A549 (cell line): ENCODE measurements around the gene LPAR1.

Experiments used
- CBX2 ChIP-seq: fragments of 200-600 bp; sonication (generic); IDR thresholded peaks from 2 replicates; pipeline ENCODE4 v1.6.1; 2016; ENCODE audit warnings: low read depth, mild to moderate bottlenecking, borderline replicate concordance
- CHD2 ChIP-seq: fragments of 150-350 bp; IDR thresholded peaks from 2 replicates; pipeline ENCODE4 v1.6.1; 2014; ENCODE audit warnings: low read length; ENCODE audit not compliant: partially characterized antibody
- EP300 ChIP-seq, 2 experiments: fragments of >200 bp; sonication (Bioruptor Twin); formaldehyde crosslinking; IDR thresholded peaks; 2 replicates in 1 of 2; 3 replicates in 1 of 2; pipeline ENCODE4 v1.6.1; 2016 to 2017
- ESRRA ChIP-seq: fragments of 150-350 bp; IDR thresholded peaks from 2 replicates; pipeline ENCODE4 v1.6.1; 2014; ENCODE audit warnings: mild to moderate bottlenecking, low read length, borderline replicate concordance
- GATA3 ChIP-seq: IDR thresholded peaks from 2 replicates; pipeline ENCODE4 v1.6.1; 2012; ENCODE audit warnings: borderline replicate concordance
- HDAC2 ChIP-seq: fragments of 200-600 bp; sonication (generic); IDR thresholded peaks from 2 replicates; pipeline ENCODE4 v1.6.1; 2016
- MAZ ChIP-seq: fragments of 150-350 bp; IDR thresholded peaks from 2 replicates; pipeline ENCODE4 v1.6.1; 2014; ENCODE audit warnings: antibody characterized with exemption, low read depth, low read length, borderline replicate concordance
- PHF8 ChIP-seq: fragments of 200-600 bp; sonication (generic); IDR thresholded peaks from 2 replicates; pipeline ENCODE4 v1.6.1; 2016; ENCODE audit warnings: low read depth, mild to moderate bottlenecking, antibody characterized with exemption, moderate library complexity, borderline replicate concordance
- POLR2A ChIP-seq: IDR thresholded peaks from 2 replicates; pipeline ENCODE4 v1.6.1; 2012; ENCODE audit warnings: mild to moderate bottlenecking, low read length
- RNF2 ChIP-seq: fragments of 200-600 bp; sonication (generic); IDR thresholded peaks from 2 replicates; pipeline ENCODE4 v1.6.1; 2016; ENCODE audit warnings: low read depth, mild to moderate bottlenecking, antibody characterized with exemption, moderate library complexity, borderline replicate concordance
- TFCP2L1 ChIP-seq: fragments of 250-450 bp; sonication (Bioruptor Pico); IDR thresholded peaks from 2 replicates; pipeline ENCODE4 v1.5.0; 2021; ENCODE audit warnings: mild to moderate bottlenecking
- TF ChIP-seq, protein P1 (sequence below): fragments of >200 bp; sonication (Bioruptor Twin); formaldehyde crosslinking; IDR thresholded peaks from 3 replicates; pipeline ENCODE4 v1.5.1; 2016

DNA sequence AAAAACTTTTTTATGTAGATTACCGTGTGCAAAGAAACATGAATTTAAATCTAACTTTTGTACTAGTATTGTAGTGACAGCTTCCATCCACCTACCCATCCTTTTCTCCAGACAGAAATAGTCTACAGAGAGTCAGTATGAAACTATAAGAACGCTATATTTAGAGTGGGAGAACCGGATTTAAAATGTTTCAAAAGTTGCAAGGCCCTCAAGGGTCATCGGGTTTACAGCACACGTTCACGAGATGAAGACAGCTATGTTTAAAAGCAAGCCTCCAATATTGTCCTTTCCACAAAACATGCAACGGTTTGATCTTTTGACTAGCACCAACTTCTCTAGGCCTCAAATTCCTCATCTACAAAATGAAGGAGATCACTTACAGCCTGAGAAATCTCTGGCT is 139.9 kb downstream of the LPAR1 start:
- no peak for TF ChIP-seq CHD2
- TF ChIP-seq MAZ, result no peak
- no peak for TF ChIP-seq TFCP2L1 (CRISPR knock-in tag)
- no peak for TF ChIP-seq HDAC2
- TF ChIP-seq, protein P1, sequence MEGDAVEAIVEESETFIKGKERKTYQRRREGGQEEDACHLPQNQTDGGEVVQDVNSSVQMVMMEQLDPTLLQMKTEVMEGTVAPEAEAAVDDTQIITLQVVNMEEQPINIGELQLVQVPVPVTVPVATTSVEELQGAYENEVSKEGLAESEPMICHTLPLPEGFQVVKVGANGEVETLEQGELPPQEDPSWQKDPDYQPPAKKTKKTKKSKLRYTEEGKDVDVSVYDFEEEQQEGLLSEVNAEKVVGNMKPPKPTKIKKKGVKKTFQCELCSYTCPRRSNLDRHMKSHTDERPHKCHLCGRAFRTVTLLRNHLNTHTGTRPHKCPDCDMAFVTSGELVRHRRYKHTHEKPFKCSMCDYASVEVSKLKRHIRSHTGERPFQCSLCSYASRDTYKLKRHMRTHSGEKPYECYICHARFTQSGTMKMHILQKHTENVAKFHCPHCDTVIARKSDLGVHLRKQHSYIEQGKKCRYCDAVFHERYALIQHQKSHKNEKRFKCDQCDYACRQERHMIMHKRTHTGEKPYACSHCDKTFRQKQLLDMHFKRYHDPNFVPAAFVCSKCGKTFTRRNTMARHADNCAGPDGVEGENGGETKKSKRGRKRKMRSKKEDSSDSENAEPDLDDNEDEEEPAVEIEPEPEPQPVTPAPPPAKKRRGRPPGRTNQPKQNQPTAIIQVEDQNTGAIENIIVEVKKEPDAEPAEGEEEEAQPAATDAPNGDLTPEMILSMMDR, result no peak
- no peak for TF ChIP-seq EP300 (IDR thresholded peaks at IDR 0.05)
- no peak for TF ChIP-seq PHF8
- no peak for TF ChIP-seq POLR2A
- no peak for TF ChIP-seq ESRRA
- TF ChIP-seq GATA3, result no peak
- TF ChIP-seq CBX2, result no peak
- no peak for TF ChIP-seq RNF2
